ENCODE measurements around the gene PTPRK. TPM values are rescaled to one million over a fixed set of nuclear protein-coding genes. Genes with fewer than 3 reads are reported as not detected.

Gene PTPRK
- total and polyA plus RNA-seq, 2 of the 13 experiments (the other 11 are each of a cell fraction or from before 2014, with no cell fraction given), result 43.6 to 98.3 TPM

DNA sequence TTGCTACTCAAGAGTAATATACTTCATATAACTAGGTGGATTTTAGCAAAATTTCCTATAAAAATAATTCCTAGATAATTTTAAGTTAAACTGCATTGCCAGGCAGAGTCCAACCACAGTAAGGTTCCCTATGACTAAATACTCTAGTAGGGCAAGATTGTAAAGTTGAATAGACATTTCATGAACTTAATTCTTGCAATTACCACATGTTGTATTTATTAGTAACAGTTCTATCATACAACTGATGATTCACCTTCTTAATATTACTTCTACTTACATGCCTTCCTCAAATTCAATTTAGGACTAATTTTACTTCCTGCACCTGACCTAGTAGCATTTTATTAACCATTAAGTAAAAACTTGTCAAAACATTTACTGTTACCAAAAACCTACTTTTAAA, 352.8 kb downstream of the PTPRK start:
- Histone ChIP-seq H3K9me3 (ENCODE audit: low read length) (no peaks in the 10 kb centered on the region), H3K4me1 (ENCODE audit: insufficient read depth, low read length) (no peaks in the 10 kb centered on the region), H3K79me2 (ENCODE audit: insufficient read depth, low read length) (no peaks in the 10 kb centered on the region), H4K20me1 (ENCODE audit: insufficient read depth, low read length) (no peaks in the 10 kb centered on the region), H3K27ac (ENCODE audit: extremely low read length, insufficient read depth, low read length) (no peak overlapping the region), H3K4me3 (replicated peaks in 1 of 3; ENCODE audit: insufficient read depth in 1 of 3, low read depth in 2 of 3, low read length in 3 of 3) (no peak overlapping the region), H3K4me2 (ENCODE audit: low read depth, low read length) (no peak overlapping the region), H3K27me3 (ENCODE audit: control insufficient read depth in 1 of 2, insufficient read depth in 2 of 2, low read length in 2 of 2) (no peaks in the 10 kb centered on the region), H2AFZ (ENCODE audit: low read length) (no peak overlapping the region), H3K9ac (ENCODE audit: insufficient read depth, low read depth, low read length) (no peak overlapping the region), H3K36me3 (replicated peaks in 1 of 2; ENCODE audit: control insufficient read depth in 1 of 2, insufficient read depth in 2 of 2, low read length in 2 of 2) (peaks cover 0 to 2% of the 10 kb centered on the region in 2 experiments; a peak in 4 of 5 replicates)
- in situ Hi-C loops (cut with HindIII; ENCODE audit: extremely low pct_ligation_motif_present, low pct_unique_long_range_greater_than_20kb) (no loop called here), intact Hi-C loops (cut with micrococcal nuclease; ENCODE audit: unreplicated experiment) (no loop called here)
- no peak for DNase-seq (ENCODE audit: low spot score)
- TF ChIP-seq SRSF1 (optimal IDR thresholded peaks at IDR 0.05; ENCODE audit: low read depth, low read length) (no peak), HNF4G (IDR thresholded peaks at IDR 0.05; ENCODE audit: borderline replicate concordance, low read depth, low read length) (no peak), HNF4G (CRISPR knock-in tag; IDR thresholded peaks at IDR 0.05; ENCODE audit: borderline replicate concordance, low read depth) (no peak), HNRNPUL1 (IDR thresholded peaks at IDR 0.05; ENCODE audit: low read depth, low read length) (no peak), TOE1 (CRISPR knock-in tag; IDR thresholded peaks at IDR 0.05) (no peak), MYNN (CRISPR knock-in tag; IDR thresholded peaks at IDR 0.05; ENCODE audit: low read depth) (no peak), ZFYVE20 (CRISPR knock-in tag; IDR thresholded peaks at IDR 0.05; ENCODE audit: borderline replicate concordance, low read depth) (no peak)
- TF ChIP-seq, protein P1, sequence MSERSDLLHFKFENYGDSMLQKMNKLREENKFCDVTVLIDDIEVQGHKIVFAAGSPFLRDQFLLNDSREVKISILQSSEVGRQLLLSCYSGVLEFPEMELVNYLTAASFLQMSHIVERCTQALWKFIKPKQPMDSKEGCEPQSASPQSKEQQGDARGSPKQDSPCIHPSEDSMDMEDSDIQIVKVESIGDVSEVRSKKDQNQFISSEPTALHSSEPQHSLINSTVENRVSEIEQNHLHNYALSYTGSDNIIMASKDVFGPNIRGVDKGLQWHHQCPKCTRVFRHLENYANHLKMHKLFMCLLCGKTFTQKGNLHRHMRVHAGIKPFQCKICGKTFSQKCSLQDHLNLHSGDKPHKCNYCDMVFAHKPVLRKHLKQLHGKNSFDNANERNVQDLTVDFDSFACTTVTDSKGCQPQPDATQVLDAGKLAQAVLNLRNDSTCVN (CRISPR knock-in tag; IDR thresholded peaks at IDR 0.05; ENCODE audit: borderline replicate concordance), result no peak
- no TSS peak for BruUV-seq (replicated peaks)
- ATAC-seq, result no peak
- POLR2A ChIA-PET, result no interaction called here
- CTCF ChIA-PET (ENCODE audit: low intra/inter-chr PET ratio, low total read pairs), result no interaction called here
- no peak for FAIRE-seq

DNA sequence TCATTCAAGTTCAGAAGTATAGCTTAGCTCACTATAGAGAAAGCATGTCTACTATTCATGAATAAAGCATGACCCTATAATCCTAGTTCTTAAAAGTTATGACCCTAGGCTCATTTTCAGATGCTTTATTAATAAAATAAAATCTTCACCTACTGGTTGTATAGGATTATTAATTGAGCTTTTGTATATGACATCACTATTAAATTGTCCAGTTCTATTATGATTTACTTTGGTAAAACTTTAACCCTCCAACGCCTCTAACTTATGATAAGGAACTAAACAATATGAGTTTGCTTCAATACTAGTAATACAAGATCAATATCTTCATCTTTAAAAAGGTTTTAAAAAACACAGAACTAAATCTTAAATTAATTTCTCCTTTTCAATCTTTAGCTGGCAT, 356.1 kb downstream of the PTPRK start:
- Histone ChIP-seq H3K4me2 (ENCODE audit: low read depth, low read length) (no peak overlapping the region), H3K27ac (ENCODE audit: extremely low read length, insufficient read depth, low read length) (no peak overlapping the region), H3K9ac (ENCODE audit: insufficient read depth, low read depth, low read length) (no peak overlapping the region), H3K4me3 (replicated peaks in 1 of 3; ENCODE audit: insufficient read depth in 1 of 3, low read depth in 2 of 3, low read length in 3 of 3) (no peak overlapping the region), H3K36me3 (replicated peaks in 1 of 2; ENCODE audit: control insufficient read depth in 1 of 2, insufficient read depth in 2 of 2, low read length in 2 of 2) (peaks cover 0 to 1% of the 10 kb centered on the region in 2 experiments; a peak in 2 of 5 replicates), H4K20me1 (ENCODE audit: insufficient read depth, low read length) (no peaks in the 10 kb centered on the region), H2AFZ (ENCODE audit: low read length) (no peak overlapping the region), H3K4me1 (ENCODE audit: insufficient read depth, low read length) (no peaks in the 10 kb centered on the region), H3K9me3 (ENCODE audit: low read length) (no peaks in the 10 kb centered on the region), H3K27me3 (ENCODE audit: control insufficient read depth in 1 of 2, insufficient read depth in 2 of 2, low read length in 2 of 2) (no peaks in the 10 kb centered on the region), H3K79me2 (ENCODE audit: insufficient read depth, low read length) (no peaks in the 10 kb centered on the region)
- no TSS peak for BruUV-seq (replicated peaks)
- no peak for TF ChIP-seq HNRNPK (IDR thresholded peaks at IDR 0.05; ENCODE audit: low read depth, low read length, poor library complexity, severe bottlenecking)
- no peak for TF ChIP-seq ZNF543 (CRISPR knock-in tag; IDR thresholded peaks at IDR 0.05)
- TF ChIP-seq ATF7 (IDR thresholded peaks at IDR 0.05), result peak; percentile 58
- no peak for TF ChIP-seq ATF7 (CRISPR knock-in tag; IDR thresholded peaks at IDR 0.05)
- TF ChIP-seq, protein P2, sequence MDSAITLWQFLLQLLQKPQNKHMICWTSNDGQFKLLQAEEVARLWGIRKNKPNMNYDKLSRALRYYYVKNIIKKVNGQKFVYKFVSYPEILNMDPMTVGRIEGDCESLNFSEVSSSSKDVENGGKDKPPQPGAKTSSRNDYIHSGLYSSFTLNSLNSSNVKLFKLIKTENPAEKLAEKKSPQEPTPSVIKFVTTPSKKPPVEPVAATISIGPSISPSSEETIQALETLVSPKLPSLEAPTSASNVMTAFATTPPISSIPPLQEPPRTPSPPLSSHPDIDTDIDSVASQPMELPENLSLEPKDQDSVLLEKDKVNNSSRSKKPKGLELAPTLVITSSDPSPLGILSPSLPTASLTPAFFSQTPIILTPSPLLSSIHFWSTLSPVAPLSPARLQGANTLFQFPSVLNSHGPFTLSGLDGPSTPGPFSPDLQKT (CRISPR knock-in tag; IDR thresholded peaks at IDR 0.05; ENCODE audit: borderline replicate concordance), result no peak
- no peak for TF ChIP-seq ZMYM4 (CRISPR knock-in tag; IDR thresholded peaks at IDR 0.05)
- TF ChIP-seq ZFYVE20 (CRISPR knock-in tag; IDR thresholded peaks at IDR 0.05; ENCODE audit: borderline replicate concordance, low read depth), result no peak
- TF ChIP-seq ZNF12 (CRISPR knock-in tag; IDR thresholded peaks at IDR 0.05), result no peak
- POLR2A ChIA-PET, result no interaction called here
- ATAC-seq (no peak), DNase-seq (ENCODE audit: low spot score) (no peak), FAIRE-seq (no peak)
- CTCF ChIA-PET (ENCODE audit: low intra/inter-chr PET ratio, low total read pairs), result no interaction called here
- WGBS (ENCODE audit: low lambda C conversion rate), result 94% methylated on average over 1 of the region's 1 CpG
- intact Hi-C loops (cut with micrococcal nuclease; ENCODE audit: unreplicated experiment) (no loop called here), in situ Hi-C loops (cut with HindIII; ENCODE audit: extremely low pct_ligation_motif_present, low pct_unique_long_range_greater_than_20kb) (no loop called here)

Data from HepG2 (cell line).